Activated T-cell treated with anti-CD3 and anti-CD28 coated beads for 4 hours (primary cell): ENCODE measurements around the gene ELK3.

Experiments used
- DNase-seq: peaks from one replicate; pipeline ENCODE4 v3.0.0-alpha.2; 2020

ELK3 gene

DNA sequence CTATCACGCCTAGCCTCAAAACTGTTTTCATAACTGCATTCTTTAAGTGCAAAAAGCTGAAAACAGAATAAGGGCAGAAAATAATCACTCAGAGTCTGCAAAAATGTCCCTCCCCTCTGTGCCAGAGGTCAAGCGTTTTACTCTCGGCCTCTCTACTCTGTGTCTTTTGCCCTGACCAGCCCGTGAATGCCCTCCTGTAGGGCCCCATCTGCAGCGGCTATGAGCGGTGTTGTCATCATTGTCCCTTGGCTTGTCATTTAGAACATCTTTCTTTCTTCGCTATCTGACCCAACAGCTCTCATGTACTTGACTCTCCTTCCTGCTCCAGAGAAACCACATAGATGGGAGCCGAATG, 21.7 kb downstream of the ELK3 start:
- no peak for DNase-seq

DNA sequence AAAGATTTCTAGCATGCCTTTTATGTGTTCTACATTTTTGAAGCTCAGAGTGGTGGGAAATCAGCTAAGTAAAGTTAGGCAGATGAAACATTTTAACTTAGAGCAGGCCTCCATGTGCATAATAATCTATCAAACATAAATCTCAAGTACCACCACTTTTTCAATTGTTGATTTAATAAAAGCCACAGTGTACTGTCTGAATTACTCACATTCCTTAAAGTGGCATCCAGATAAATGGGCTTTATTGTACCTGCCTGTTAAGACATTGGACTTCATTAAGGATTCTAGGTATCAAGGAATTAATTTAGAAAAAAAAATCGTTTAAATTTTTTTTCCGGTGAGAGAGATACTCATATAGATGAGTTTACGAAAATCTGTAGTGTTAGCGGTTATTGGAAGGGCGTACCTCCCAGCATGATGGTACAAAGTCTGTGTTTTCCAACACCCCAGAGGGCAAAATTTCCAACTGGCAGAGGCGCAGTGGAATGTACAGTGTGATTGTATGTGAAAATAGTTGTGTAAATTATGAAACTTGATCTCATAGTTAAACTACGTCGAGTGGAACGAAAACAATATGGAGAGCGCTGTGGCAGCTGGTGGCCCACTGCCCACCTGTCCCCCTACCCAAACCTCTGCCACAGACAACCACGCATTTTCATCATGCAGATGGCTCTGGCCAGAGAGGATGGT, 25.0 kb downstream of the ELK3 start:
- no peak for DNase-seq

- DNase-seq, result no peak
These were observed 25.6 kb downstream of the ELK3 start for GRCh38 chr12:96219700-96220206.

DNA sequence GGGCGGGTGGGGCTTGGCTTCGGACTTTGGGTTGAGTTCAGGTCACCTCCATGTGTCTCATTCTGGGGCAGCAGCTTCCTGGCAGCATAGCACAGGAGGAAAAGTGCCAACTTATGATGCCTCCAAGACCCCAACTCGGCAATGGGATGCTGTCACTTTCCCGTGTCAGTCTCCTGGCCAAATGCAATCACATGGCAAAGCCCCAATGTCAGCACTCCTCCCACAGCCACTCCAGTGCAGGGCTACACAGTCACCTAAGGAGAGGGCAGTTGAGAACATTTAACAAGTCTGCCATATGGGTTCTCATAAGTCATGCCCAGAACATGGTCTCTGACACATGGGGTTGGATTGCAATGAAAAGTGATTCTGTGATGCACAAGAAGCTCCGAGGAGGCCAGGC, 26.7 kb downstream of the ELK3 start:
- DNase-seq, result no peak

DNA sequence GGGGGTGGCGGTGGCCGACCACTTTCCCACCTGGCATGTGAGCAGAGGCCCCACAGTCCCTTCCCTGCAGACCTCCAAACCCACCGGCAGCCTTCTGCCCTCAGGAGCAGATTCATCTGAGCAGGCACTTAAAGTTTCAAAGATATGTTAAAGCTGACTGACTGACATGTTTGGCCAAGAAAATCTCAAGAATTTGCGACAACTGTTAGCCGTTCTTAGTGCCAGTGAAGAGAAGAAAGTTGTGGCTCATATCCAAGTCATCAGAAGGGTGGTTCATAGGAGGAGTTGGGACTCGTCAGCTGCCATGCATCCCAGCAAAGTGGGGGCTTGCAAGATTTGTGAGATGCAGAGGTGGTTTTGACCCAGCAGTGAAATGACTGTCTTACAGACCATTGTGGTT, 27.2 kb downstream of the ELK3 start:
- DNase-seq, result no peak

DNA sequence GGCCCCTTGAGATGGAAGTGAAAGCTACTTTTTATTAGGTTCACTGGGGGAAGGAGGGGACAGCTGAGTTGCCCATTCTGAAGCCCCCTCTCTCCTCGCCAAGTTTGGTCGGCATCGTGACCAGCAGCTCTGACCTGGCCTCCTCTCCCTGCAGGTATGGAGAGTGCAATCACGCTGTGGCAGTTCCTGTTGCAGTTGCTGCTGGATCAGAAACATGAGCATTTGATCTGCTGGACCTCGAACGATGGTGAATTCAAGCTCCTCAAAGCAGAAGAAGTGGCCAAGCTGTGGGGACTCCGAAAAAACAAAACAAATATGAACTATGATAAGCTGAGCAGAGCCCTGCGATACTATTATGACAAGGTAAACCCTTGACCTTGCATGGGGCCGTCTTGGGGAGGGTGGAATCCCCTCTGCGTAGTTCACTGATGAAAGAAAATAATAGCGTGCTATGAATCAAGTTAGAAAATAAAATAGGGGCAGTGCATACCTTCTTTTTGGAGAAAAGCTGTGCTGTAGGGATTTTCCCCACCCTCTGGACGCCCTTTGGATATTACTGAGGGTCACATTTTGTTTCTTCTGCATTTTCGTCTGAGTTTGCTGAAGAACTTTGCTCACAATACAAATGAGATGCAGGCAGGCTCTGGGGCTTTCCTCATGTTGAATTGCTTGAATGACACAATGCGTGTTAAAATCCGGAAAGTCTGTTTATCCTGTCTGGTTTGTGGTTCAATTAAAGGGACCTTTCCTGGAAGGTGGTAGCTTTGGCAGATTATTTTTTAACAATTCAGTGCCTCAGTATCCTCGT, 29.4 kb downstream of the ELK3 start:
- DNase-seq, result no peak

GRCh38 chr12:96224219-96224615, 30.0 kb downstream of the ELK3 start:
- DNase-seq, result no peak

DNA sequence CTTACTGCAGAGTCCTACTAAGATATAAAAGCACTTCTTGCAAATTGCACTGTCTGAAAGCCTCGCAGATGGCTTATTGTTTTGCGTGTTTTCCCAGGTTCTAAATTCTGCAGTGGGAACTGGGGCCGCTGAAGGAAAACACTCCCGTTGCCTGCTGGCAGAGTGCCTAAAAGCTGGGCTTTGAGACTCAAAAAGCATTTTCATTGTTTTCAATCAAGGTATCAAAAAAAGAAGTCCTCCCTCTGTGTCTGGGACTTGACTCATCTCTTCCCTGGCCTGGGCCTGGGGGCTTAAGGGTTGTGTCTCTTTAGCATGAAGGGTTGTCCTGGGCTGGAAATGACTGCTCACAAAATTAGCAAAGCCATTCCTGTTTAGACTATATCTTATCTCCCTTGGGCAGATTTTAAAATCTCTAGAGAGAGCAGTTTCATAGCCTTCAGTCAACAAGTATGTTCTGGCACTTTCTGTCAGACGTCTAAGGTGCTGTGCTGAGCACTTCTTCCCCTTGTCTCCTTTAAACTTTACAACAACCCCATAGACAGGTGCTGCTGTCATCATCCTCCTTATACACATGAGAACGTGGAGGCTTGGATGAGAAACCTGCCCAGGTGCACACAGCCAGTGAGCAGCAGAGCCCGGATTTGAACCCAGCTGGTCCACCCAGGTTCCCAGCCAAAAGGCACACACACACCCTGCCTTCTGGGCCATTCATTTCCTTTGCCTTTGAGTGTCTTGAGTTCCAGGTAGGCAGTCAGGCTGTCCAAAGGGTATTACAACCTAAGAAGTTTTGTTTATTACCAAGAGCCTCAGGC, 31.1 kb downstream of the ELK3 start:
- DNase-seq, result no peak

DNA sequence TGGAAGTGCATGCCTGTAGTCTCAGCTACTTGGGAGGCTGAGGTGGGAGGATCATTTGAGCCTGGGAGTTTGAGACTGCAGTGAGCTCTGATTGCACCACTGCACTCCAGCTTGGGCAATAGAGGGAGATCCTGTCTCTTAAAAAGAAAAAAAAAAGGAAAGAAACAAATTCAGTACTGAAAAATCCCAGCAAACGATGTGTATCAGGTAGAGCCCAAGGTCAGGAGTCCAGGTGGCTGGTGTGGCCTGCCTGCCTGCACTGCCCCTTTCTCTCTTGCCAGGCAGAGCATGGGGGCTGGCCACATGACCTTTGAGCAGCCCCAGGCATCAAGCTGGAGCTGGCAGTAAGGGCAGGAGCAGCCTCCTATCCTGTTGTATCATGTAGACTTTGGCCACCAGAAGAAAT, 31.8 kb downstream of the ELK3 start:
- DNase-seq, result no peak

DNA sequence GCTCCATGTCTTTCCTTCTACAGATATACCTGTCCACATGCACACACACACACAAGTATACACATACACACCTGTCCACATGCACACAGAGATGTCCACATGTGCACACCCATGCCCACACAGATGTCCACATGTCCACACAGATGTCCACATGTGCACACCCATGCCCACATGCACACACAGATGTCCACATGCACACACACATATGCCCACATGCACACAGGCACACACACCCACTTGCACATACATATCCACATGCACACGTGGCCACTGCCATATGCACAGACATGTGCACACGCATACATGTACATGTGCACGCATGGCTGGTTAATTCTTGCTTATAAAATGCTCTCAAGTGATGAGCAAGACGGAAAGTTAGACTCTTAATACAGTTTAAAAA, 32.2 kb downstream of the ELK3 start:
- DNase-seq, result no peak

DNA sequence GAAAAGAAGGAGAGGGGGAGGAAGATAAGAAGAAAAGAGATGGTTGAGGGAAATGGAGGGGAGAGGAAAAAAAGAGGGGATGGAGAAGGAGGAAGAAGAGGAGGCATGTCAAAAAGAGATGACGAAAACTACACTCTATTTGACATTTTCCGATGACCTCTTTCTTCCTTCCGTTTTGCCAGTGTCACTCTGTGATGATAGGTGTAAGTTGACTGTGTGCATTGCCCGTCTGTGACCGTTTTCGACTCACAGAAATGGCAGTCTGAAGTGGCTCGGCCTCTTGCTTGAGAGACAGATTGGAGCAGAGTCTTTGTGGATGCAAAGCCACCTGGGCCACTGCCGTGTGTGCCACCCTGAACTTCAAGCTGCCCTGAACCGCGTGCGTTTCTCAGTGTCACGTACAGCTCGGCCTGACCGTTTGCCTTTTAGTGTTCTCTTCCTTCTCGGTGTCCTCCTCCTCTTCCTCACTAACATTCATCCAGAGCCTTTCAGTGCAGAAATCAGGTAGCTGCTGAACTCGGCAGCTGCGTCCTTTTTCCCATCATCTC, 32.7 kb downstream of the ELK3 start:
- no peak for DNase-seq

DNA sequence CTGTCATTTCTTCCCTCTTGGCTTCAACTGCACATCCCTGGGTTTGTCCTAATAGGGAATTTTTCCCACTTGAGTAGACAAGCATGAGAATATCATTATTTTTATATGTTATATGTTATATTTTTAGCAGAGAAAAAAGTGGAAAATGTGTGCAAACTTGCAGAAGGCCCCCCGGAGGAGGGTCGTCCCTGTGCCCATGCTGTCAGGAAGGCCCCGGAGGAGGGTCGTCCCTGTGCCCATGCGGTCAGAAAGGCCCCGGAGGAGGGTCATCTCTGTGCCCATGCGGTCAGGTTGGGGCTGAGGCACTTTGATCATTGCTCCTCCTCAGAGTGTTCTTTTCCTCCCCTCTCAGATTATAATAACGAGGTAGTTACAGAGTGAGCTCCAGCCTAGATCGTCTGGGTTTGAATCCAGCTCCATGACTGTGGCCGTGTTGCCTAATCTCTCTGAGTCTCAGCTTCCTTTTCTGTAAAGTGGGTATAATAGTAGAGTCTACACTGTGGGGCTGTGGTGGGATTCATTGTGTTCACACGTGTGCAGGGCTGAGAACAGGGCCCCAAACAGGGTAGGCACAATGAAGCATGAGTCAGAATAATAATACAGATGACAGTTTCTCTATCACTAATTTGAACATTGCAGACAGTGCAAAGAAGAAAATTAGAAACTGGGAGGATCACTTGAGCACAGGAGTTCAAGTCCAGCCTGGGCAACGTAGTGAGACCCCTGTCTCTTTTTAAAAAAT, 33.4 kb downstream of the ELK3 start:
- DNase-seq, result no peak

DNA sequence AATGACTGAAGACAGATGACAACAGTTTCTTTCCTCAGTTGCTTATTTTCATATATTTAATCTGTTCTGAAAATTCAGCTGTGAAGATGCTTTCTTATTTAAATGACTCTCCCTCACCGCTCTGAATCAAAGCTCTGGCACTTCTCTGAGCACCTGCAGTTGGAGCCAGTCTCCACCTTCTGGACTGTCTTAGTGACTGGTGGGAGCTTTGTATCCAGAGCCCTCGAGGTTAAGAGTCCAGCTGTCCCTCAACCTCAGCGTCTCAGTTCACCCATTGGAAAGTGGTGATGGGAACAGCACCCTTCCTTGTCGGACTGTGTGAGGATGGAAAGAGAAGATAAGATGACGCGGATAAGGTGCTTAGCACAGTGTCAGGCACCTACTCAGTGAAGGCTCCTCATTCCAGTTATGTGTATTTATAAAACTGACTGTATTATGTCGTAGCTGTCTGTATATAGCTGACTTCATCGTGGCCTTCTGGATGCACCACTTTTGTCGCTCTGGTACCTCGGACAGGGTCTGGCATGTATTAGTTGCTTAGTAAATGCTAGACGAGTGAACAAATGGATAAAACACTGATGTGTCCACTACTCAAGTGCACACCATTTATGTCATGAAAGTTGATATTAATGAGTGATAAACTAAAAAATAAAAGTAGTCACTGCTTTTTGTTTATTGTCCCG, 34.5 kb downstream of the ELK3 start:
- no peak for DNase-seq

GRCh38 chr12:96230646-96231045, 36.5 kb downstream of the ELK3 start:
- DNase-seq, result no peak

GRCh38 chr12:96233168-96233567, 39.0 kb downstream of the ELK3 start:
- no peak for DNase-seq

- no peak for DNase-seq
These were observed 39.8 kb downstream of the ELK3 start for GRCh38 chr12:96233939-96234461.

- DNase-seq, result no peak
These were observed 40.7 kb downstream of the ELK3 start for GRCh38 chr12:96234591-96235483.

DNA sequence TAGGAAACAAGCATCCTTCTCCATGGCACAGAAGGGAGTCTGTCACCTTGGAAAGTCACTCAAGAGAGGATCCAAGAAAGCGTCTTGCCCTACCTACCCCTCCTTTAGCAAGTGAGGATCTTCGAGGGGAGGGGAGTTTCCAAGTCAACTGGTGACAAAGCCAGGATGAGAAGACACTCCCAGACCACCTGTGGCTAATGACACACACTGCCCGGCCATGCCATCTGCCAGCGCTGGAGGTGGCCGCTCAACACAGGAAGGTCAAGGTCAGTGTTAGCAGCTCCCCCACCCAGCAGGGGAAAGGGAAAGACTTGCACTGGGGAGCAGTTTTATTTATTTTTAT, 41.3 kb downstream of the ELK3 start:
- DNase-seq, result no peak

DNA sequence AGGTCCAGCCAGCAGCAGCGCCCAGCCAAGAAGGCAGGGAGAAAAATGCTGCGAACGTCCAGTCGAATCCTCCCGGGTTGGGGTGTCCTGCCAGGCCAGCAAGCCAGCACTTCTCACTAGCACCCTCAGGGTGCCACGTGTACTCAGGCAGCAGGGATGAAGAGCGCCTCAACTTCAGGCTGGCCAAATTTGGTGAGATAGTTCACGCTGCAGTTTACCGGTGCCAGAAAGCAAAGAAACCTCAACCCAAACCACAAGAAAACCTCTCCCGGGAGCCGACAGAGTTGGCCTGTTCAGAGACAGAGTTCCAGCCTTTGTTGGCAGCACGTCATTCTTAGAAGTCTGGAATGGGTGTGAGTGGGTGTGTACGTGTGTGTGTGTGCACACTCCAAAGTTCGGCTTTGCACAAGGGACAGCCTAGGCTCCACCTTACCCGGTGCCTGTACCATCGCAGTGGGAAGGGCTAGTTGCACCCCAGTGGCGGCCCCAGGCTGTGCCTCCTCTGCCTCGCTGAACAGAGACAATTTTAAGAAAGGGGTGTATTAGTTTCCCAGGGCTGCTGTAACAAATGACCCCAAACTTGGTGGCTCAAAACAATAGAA, 42.1 kb downstream of the ELK3 start:
- DNase-seq, result no peak

GRCh38 chr12:96237035-96237434, 42.9 kb downstream of the ELK3 start:
- no peak for DNase-seq
